HG03139 (cell line): ENCODE measurements around the gene PNRC1.
A peak's percentile ranks its signal among the peaks of the same experiment; 100 is the strongest.
"Not testable (repeated sequence)": the region's sequence is repeated elsewhere in the genome, so short reads cannot be mapped to it uniquely, and the experiment has no call there.

Experiments
- ATAC-seq: cut with Tn5 transposase; IDR thresholded peaks from one replicate; pipeline ENCODE4 v1.9.1; 2021; ENCODE audit not compliant: unreplicated experiment

Gene PNRC1

DNA sequence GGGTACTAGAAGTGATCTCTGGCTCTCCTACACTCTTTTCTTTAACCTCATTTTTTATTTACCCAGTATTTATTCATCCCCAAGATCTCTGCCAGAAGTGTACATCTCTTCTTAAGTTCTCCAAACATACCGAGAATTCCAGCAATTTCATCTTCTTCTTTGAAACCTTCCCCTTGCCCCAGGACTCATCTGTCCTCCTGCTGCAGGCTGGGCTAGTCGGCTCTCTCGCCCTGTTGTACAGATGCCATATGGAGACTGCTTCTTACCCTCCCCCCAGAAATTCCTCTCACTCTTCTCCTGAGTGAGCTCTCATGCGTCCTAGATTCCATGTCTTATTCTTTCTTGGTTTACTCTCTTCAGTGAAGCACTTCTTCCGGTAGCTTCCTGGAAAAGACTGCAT lies 21.9 kb upstream of the PNRC1 start:
- no peak for ATAC-seq

GRCh38 chr6:89059227-89059626 lies 21.3 kb upstream of the PNRC1 start:
- no peak for ATAC-seq

DNA sequence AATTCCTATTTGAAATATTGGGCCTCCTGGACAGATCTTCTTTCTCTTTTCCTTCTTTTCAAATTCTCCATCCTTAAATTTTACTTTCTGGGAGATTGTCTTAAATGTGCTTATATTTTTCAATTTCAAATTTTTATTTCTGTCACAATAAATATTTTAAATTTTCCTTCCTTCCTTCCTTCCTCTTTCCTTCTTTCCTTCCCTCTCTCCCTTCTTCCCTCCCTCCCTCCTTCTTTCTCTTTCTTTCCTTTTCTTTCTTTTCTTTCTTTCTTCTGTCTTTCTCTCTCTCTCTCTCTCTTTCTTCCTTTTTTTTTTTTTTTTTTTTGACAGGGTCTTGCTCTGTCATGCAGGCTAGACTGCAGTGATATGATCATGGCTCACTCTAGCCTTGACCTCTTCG lies 16.7 kb upstream of the PNRC1 start:
- no peak for ATAC-seq

- not testable (repeated sequence) for ATAC-seq
Observed at GRCh38 chr6:89064931-89065330, 15.6 kb upstream of the PNRC1 start.

DNA sequence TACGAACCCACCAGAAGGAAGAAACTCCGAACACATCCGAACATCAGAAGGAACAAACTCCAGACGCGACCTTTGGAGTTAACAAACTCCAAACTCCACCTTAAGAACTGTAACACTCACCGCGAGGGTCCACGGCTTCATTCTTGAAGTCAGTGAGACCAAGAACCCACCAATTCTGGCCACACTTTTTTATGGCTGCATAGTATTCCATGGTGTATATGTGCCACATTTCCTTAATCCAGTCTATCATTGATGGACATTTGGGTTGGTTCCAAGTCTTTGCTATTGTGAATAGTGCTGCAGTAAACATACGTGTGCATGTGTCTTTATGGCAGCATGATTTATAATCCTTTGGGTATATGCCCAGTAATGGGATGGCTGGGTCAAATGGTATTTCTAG lies 14.4 kb upstream of the PNRC1 start:
- not testable (repeated sequence) for ATAC-seq

DNA sequence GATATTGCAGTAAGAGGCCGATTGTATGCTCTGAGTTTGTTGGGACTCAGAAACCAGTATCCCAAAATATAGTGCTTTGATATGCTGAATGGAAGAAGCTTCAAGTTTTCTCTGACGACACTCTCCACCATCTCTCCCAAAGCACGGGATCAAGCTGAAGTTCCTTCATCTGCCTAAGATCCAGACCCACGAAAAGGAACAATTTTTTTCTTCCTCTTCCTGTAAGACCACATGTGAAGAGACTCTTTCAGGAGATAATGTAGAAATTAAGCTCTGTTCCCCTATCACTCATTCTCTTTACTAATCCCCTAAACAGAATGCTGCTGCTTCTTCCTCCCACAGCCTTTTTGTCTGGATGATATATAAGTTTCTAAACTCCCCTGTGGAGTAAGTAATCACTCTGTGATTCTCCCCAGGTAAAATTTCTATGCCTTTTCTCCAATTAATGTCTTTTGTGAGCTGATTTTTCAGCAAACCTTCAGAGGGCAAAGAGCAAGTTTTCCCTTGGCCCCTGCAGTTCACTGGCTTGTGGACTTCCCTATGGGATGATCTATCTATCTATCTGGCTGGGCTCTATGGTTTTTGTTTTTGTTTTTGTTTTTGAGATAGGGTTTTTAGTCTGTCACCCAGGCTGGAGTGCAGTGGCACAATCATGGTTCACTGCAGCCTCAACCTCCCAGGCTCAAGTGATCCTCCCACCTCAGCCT lies 13.5 kb upstream of the PNRC1 start:
- no peak for ATAC-seq

DNA sequence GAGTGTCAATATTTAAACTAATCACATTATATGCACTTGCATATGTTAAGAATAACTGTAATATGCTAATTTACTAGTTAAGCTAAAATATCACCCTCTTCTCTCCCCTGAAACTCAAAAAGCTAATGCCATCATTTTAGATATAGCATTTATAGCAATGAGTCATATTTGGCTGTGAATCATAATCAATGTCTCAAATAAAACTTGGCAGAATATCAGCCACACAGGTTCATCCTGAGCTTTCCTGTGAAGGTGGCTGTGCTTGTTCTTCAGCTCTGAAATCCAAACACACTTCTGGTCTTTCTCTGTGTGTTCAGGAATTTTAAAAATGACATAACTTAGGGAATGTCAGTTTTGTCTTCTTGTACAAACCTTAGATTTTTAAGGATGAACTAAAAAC lies 12.8 kb upstream of the PNRC1 start:
- no peak for ATAC-seq

DNA sequence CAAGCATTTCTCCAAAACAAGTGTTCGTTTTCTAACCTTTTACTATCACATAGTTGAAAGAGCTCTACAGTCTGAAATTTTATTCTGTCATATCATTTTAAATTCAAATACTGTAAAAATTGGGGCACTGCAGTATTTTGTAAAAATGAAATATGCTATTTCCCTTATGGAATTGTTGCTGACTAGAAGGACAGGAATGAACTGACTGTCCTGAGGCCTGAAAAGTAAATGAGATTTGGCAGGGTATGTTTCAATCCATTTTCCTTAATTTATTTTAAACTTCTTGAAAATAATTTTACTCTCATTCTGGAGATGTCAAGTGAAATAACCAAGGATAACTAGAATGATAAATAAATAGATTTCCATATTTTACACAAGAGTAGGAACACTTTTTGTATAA lies 11.9 kb upstream of the PNRC1 start:
- ATAC-seq = no peak

- no peak for ATAC-seq
Observed at GRCh38 chr6:89069536-89070163, 10.9 kb upstream of the PNRC1 start.

- ATAC-seq = no peak
Observed at GRCh38 chr6:89071036-89071435, 9.5 kb upstream of the PNRC1 start.

GRCh38 chr6:89073014-89073620 lies 7.4 kb upstream of the PNRC1 start:
- no peak for ATAC-seq

DNA sequence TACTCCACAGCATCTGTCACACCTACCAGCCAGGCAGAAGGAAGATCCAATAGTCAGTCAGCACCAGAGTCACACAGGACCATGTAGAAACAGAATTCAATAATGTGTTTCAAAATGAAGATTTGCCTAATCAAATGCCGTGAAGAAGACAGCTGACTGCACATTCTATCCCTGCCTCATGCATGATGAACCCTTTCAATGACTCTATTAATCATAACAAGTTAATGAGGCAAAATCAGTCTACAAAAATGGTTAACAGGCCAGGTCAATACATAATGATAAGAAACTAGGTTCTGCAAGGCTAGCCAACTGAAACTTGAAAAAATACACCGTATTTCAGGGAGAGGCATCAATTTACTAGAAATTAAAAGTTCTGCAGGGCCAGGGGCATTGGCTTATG lies 6.7 kb upstream of the PNRC1 start:
- ATAC-seq = no peak

GRCh38 chr6:89079511-89080234 lies 878 bp upstream of the PNRC1 start:
- ATAC-seq = no peak

DNA sequence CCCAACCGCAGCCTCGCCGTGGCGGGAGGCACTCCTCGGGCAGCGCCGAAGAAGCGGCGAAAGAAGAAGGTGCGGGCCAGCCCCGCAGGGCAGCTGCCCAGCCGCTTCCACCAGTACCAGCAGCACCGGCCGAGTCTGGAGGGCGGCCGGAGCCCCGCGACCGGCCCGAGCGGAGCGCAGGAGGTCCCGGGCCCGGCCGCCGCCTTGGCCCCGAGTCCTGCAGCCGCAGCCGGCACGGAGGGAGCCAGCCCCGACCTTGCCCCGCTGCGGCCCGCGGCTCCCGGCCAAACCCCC lies 525 bp downstream of the PNRC1 start:
- peak; percentile 13 for ATAC-seq

DNA sequence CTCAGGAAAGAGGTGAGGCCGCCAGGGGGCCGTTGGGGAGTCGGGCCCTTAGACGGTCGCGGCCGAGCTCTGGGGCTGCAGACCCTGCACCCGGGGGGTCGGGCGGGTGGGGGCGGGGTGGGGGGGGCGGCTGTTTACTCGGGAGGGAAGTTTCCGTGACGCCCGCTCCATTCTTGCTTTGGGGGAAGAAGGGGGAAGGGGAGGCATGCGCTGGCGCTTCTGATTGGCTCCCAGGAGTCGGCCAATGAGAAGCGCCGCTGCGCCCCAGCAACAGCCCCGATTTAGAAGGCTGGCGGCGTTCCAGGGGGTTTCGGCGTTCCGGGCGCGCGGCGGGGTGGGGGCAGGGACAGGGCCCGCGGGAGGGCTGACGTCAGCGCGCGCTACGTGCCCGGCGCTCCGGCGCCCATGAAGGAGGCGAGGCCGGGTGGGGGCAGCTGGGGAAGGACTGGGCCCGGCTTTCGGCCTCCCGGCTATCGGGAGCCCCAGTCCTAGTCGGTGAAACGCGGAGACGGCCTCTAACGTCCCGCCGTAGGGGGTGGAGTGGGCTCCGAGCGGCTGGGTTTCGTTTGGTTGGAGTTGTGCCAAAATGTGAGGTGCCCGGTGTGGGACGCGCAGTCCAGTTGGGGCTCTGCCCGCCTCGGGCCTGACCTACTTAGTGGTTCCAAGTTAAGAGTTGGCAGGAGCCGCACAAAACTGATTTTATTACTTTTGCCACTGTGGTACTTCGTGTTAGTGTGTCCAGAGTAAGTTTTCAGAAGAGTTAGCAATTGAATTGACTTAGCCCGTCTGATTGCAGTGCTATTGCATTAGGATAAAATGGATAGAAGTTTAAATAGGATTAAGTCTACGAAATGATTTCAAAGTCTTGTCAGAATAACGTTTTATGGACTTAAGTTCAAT lies 1.1 kb downstream of the PNRC1 start:
- ATAC-seq = peak; percentile 48

DNA sequence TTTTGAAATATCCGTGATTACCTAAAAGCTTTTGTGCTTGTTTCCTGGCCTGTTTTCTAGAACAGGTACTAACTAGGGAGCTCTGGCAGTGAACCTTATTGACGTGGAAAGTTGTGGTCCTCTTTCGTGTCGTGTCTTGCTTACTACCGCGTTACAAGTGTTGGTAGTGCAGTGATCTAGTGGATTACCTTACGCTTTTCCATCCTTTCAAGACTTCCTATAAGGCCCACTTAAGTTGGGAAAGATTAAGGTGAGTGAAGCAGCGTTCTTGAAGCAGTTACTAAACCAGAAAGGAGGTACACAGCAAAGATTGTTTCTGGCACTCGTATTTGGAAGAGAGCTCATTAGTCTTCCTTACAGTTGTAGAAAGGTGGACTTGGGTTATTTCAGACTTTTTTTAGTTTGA lies 1.9 kb downstream of the PNRC1 start:
- no peak for ATAC-seq

- no peak for ATAC-seq
Observed at GRCh38 chr6:89084542-89084941, 4.0 kb downstream of the PNRC1 start.

DNA sequence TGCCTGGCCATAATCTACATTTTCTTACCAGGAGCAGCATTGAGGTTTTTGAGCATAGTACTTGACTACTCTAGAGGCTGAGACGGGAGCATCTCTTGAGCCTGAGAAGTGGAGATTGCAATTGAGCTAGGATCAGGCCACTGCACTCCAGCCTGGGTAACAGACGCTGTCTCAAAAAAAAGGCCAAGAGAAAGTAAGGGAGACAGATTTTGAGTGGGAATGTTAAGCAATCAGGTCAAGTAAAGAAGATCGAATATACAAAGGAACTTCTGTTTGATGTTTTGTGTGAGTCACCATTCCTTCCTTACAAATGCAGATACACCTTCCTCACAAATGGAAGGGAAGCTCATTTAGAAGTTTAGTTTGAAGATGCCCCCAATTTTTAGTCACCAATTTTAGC lies 4.4 kb downstream of the PNRC1 start:
- no peak for ATAC-seq

DNA sequence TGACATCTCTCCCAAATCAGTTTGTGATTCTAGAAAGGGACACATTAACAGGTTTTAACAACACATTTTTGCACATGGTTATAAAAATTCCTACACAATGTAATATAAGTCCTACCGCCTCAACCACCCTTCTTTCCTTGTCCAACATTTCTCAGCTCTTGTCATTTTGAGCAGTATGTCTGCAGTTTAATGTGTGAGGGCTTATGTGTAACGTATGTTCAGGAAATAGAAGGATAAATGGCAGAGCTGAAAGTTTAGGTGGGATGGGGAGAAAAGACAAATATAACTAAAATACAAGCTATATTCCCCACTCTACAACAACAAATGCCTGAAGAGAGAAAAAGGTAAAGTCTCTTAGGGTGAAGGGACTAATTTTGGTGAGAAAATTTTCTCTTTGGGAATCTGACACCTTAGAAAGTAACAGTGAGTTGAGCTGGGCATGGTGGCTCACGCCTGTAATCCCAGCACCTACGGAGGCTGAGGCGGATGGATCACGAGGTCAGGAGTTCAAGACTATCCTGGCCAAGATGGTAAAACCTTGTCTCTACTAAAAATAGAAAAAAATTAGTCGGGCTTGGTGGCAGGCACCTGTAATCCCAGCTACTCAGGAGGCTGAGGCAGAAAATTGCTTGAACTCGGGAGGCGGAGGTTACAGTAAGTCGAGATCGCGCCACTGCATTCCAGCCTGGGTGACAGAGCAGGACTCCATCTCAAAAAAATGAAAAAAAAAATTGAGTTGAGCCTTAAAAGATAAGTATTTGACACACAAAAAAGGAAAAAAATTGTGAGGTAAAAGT lies 5.1 kb downstream of the PNRC1 start:
- ATAC-seq = no peak

DNA sequence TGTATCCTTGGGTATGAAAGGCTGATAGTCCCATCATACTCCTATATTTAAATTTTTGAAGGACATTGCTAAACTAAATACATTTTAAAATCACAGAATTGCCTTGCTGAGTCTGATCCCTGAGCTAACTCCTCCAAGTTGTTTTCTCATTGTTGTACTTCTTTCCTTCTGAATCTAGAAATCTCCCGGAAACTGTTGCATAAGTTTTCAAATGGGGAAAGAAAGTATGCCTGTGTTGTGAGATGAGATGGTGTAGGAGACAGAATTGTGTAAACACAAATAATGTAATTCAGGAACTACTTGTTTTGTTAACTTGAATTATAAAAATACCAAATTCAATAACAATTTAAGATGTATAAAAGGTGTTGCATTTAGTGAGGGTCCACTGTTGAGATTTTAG lies 7.3 kb downstream of the PNRC1 start:
- ATAC-seq = no peak
